H1 (cell line): Measurements from ENCODE around the gene MINDY3. TPM values are rescaled to one million over a fixed set of nuclear protein-coding genes. Genes with fewer than 3 reads are reported as not detected.

Experiments
- CHD7 ChIP-seq: fragments of 300-600 bp; sonication (generic); IDR thresholded peaks from 2 replicates; pipeline ENCODE4 v1.7.1; 2012; ENCODE audit warnings: low read length, moderate library complexity, mild to moderate bottlenecking, inconsistent platforms; ENCODE audit not compliant: insufficient replicate concordance
- HDAC2 ChIP-seq, 2 experiments: fragments of 300-600 bp in 1 of 2; sonication (generic) in 1 of 2; IDR thresholded peaks; 2 replicates each; pipeline ENCODE4 v1.6.1; 2011 to 2012; ENCODE audit warnings: low read depth in 2 of 2, low read length in 2 of 2, mild to moderate bottlenecking in 2 of 2, moderate library complexity in 2 of 2, borderline replicate concordance in 1 of 2, inconsistent platforms in 1 of 2
- polyA plus RNA-seq, 7 experiments: library from polyadenylated mRNA; depleted of rRNA in 3 of 7; stranded (reverse) in 5 of 7; unstranded in 2 of 7; fragments of >200 nt in 5 of 7; fragments of 200-250 nt in 2 of 7; gene quantifications; 1 replicate in 5 of 7; 2 replicates in 1 of 7; 4 replicates in 1 of 7; pipeline versions ENCODE4 v1.2.1 to v1.2.3, GENCODE V29; 2011 to 2013; ENCODE audit warnings: missing spikeins in 2 of 7, mixed read lengths in 2 of 7
- total RNA-seq: library from RNA; stranded (reverse); fragmentation: NEBNext Ultra II Directional; extraction: Animal tissue kit (Norgen Biotek cat#: 25700); gene quantifications from 2 replicates; pipeline ENCODE4 v1.2.1, GENCODE V29; 2021

MINDY3 gene
- total and polyA plus RNA-seq, 2 of the 8 experiments (the other 6 are each of a cell fraction or from before 2014, with no cell fraction given), result 4.6 to 13.6 TPM

- TF ChIP-seq CHD7 (no peak), HDAC2 (IDR thresholded peaks at IDR 0.05; ENCODE audit: borderline replicate concordance in 1 of 2, low read depth in 2 of 2, low read length in 2 of 2) (no peak)
Observed at GRCh38 chr10:15853800-15854199, 6.5 kb downstream of the MINDY3 start (continued).
